HG03571 (cell line): ENCODE results near the gene PRDM11.
"Not testable (repeated sequence)": the region's sequence is repeated elsewhere in the genome, so short reads cannot be mapped to it uniquely, and the experiment has no call there.

Experiments
- ATAC-seq: cut with Tn5 transposase; IDR thresholded peaks from one replicate; pipeline ENCODE4 v1.9.1; 2021; ENCODE audit not compliant: unreplicated experiment

PRDM11 gene

GRCh38 chr11:45146072-45147016 lies at the start of gene PRDM11:
TSS of gene PRDM11 (plus strand) at chr11:45146639. CDS start at chr11:45181767, 35,128 bp downstream.
- peak; percentile 26 for ATAC-seq

- no peak for ATAC-seq
Observed at GRCh38 chr11:45097721-45098493, 48.5 kb upstream of the PRDM11 start.

GRCh38 chr11:45098929-45099328 lies 47.5 kb upstream of the PRDM11 start:
- no peak for ATAC-seq

DNA sequence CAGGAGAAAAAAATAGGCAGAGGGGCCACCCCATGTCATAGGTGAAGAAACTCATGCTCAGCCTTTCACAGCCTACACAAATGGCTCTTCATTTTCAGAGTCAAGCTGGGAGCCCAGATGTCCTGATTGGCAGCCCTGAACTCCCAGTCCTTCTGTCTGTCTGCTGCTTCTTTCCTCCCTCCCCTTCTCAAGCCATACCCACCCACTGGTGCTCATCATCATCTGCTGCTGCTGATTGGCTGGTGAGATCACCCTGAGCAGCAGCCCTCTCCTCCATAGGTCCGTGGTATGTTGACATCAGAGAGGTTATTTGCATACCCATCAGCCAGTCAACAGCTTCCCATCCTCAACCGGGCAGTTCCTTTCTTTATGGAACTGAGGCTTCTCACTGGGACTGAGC lies 46.1 kb upstream of the PRDM11 start:
- no peak for ATAC-seq

GRCh38 chr11:45102361-45102809 lies 44.1 kb upstream of the PRDM11 start:
- ATAC-seq = no peak

DNA sequence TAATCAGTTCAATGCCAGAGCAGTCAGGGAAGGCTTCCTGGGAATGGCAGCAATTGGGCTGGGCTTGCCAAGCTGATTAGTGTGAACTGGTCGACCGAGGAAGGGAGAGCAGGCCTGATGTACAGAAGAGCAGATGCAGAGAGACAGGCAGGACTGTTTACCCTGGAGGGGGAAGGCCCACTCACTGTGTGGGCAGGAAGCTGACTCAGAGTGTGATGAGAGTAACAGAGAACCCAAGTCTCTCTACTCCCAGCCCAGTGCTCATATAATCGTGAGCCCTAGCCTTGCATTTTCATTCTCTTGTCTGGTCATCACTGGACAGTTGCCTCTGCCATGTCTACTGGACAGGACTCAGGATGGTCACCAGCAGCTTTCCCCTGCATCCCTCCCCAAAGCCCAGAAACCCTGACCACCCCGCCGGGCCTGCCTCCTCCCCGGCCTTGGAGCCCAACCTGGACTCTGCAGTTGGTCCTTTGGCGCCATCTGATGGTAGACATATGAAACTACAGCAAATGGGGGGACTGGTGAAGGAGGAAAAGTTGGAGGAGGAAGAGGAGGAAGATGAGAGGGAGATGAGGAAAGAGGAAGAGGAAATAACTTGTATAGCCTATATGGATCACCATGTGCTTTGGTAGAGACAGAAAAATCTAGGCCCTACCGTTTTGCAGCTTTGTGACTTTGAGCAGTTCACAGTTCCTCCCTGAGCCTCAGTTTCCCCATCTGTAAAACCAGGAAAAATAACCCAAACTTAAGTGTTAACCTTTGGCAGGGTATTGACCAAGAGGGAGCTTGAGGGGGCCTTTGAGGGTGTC lies 43.4 kb upstream of the PRDM11 start:
- ATAC-seq = peak; percentile 78

DNA sequence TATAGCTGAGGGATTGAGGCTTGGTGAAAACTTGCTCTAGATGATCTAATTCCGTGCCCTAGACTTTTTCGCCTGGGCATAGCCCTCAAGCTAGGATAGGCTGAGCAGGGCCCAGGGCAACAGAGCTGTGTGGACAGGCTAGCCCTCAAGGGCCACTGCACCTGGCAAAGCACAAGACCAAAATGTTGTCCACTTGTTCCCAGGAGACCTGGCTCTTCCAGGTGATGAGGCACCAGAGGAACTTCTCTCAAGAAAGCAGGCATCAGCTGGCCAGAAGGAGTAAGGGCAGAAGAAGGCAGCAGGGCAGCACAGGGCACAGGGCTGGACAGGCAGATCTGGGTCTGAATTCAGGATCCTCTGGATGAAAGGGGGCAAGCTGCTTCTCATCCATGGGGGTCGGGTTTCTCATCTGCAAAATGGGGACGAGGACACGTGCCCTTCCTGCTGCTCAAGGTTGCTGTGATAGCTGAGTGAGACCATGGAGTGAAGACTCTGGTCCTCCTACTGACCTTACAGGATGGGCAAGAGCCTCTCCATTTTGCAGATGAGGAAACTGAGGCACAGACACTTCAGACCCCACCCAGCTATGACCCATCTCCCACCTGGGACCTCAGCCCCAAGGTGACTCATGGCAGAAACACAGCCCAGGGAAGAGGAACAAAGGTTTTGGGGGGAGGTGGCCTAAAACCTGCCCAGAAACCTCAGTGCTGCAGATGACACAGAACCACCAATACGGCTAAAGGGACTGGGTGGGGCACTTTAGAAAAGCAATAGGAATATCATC lies 42.2 kb upstream of the PRDM11 start:
- ATAC-seq = no peak

- ATAC-seq = no peak
Observed at GRCh38 chr11:45104790-45105084, 41.7 kb upstream of the PRDM11 start.

DNA sequence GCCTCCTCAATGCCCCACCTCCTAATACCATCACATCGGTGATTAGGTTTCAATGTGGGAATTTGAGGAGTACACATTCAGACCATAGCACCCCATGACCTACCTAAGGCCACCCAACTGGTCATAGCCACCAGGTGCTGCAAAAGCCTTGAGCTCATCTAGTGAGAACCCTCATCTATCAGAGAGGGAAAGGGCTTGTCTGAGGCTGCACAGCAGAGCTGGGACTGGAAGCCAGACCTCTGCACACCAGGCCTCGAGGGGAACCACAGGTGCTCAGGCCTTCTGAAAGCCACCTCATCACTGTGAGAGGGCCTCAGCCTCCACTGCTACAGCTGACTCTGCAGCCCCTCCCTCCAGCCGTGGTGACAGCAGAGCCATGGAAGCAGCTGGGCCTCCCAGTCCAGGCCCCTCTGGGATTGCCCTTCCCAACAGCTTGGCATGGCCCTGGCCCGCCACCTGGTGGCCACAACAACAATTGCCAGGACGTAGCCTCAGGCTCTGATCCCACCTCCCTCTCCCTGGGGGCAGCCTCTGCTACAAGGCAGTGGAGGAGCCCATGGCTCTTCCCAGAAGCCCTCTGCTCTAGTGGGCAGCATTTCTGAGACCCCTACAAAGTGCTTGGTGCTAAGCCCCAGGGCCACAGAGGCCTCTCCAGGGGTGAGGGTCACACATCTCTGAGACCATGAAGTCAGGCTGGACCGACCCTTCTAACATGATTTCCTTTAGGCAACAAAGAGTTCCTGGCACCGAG lies 41.0 kb upstream of the PRDM11 start:
- ATAC-seq = no peak

GRCh38 chr11:45105984-45106375 lies 40.5 kb upstream of the PRDM11 start:
- no peak for ATAC-seq

- ATAC-seq = no peak
Observed at GRCh38 chr11:45106440-45106839, 40.0 kb upstream of the PRDM11 start.

DNA sequence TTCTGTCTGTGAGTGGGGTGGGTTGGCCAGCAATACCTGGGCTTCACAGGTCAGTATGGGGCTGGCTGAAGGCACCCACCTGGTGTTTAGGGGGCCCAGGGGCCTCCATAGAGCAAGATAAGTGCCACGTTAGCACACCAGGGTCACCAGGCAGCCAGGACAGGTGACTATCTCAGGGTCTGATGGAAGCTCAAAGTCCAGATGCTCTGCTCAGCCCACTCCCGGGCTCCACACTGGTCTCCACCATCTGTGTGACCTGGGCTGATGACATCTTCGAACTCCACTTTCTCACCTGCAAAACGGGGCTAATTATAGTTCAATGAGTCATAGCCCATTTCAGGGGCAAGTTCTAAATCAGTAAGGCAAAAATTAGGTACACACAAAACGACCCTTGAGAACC lies 39.4 kb upstream of the PRDM11 start:
- ATAC-seq = no peak

- ATAC-seq = no peak
Observed at GRCh38 chr11:45108070-45109064, 38.1 kb upstream of the PRDM11 start.

GRCh38 chr11:45109400-45109799 lies 37.0 kb upstream of the PRDM11 start:
- no peak for ATAC-seq

- ATAC-seq = no peak
Observed at GRCh38 chr11:45110562-45110961, 35.9 kb upstream of the PRDM11 start.

DNA sequence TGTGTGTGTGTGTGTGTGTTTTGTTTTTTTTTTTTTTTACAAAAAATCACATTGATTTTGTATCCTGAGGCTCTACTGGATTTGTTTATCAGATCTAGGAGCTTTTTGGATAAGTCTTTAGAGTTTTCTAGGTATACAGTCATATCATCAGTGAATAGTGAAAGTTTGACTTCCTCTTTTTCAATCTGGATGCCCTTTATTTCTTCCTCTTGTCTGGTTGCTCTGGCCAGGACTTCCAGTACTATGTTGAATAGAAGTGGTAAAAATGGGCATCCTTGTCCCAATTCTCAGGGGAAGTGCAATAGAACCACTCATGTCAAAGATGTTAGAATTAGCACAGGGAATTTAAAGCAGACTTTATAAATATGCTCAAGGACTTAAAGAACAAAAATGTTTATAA lies 32.6 kb upstream of the PRDM11 start:
- ATAC-seq = no peak

DNA sequence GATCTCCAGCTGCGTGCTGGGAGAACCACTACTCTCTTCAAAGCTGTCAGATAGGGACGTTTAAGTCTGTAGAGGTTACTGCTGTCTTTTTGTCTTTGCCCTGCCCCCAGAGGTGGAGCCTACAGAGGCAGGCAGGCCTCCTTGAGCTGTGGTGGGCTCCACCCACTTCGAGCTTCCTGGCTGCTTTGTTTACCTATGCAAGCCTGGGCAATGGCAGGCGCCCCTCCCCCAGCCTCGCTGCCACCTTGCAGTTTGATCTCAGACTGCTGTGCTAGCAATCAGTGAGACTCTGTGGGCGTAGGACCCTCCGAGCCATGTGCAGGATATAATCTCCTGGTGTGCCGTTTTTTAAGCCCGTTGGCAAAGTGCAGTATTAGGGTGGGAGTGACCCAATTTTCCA lies 18.6 kb upstream of the PRDM11 start:
- not testable (repeated sequence) for ATAC-seq

GRCh38 chr11:45133878-45134277 lies 12.6 kb upstream of the PRDM11 start:
- ATAC-seq = no peak

DNA sequence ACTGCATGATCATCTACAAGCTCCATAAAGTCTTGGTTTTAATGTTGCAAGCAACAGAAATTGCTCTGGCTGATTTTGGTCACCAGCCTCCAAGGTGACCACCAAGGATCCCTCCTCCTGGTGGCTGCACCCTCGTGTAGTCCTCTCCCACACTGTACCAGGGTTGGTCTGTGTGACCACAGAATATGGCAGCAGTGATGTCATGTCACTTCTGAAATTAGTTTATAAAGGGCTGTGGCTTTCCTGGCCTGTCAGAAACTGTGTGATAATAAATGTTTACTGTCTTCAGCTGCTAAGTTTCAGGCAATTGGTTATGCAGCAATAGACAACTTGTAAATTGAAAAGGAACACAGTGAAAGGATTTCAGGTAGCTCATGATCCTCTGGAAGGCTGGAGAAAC lies 5.3 kb upstream of the PRDM11 start:
- ATAC-seq = no peak
